Gastrocnemius medialis (tissue), 4 donors: Measurements from ENCODE around the gene ATP13A1.

ENCODE experiments used
- POLR2A ChIP-seq, 2 donors: fragments of 450-650 bp; IDR thresholded peaks; one replicate each; pipeline ENCODE4 v1.6.1; 2017; ENCODE audit warnings: antibody characterized with exemption in 2 of 2, mild to moderate bottlenecking in 2 of 2, moderate library complexity in 2 of 2
- TF ChIP-seq, protein P1 (sequence below), 5 experiments: fragments of 450-650 bp in 3 of 5; fragments of 200-600 bp in 2 of 5; sonication (generic) in 2 of 5; IDR thresholded peaks in 4 of 5; conservative IDR thresholded peaks in 1 of 5; 1 replicate in 4 of 5; 2 replicates in 1 of 5; pipeline ENCODE4 v1.5.1; 2016 to 2019; ENCODE audit warnings: antibody characterized with exemption in 5 of 5, mild to moderate bottlenecking in 3 of 5, moderate library complexity in 3 of 5

DNA sequence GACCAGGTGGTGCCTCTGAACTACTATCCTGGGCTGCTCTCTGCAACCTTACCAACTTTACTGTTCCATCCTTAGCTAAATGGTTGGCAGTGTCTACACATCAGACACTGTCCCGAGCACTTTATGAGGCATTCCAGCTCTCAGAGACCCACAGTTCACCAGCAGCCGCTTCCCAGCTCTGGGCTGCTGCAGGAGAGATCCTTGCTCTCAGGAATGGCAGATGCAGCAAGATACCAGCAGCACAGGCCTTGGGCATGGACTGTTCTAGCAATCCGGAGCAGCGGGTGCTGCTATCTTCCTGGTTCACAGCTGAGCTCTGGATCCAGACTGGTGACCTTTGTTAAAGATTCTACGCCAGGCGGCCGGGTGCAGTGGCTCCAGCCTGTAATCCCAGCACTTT, 32.1 kb downstream of the ATP13A1 start:
- TF ChIP-seq, protein P1, sequence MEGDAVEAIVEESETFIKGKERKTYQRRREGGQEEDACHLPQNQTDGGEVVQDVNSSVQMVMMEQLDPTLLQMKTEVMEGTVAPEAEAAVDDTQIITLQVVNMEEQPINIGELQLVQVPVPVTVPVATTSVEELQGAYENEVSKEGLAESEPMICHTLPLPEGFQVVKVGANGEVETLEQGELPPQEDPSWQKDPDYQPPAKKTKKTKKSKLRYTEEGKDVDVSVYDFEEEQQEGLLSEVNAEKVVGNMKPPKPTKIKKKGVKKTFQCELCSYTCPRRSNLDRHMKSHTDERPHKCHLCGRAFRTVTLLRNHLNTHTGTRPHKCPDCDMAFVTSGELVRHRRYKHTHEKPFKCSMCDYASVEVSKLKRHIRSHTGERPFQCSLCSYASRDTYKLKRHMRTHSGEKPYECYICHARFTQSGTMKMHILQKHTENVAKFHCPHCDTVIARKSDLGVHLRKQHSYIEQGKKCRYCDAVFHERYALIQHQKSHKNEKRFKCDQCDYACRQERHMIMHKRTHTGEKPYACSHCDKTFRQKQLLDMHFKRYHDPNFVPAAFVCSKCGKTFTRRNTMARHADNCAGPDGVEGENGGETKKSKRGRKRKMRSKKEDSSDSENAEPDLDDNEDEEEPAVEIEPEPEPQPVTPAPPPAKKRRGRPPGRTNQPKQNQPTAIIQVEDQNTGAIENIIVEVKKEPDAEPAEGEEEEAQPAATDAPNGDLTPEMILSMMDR (IDR thresholded peaks at IDR 0.05 in 4 of 5, conservative IDR thresholded peaks at IDR 0.05 in 1 of 5) = no peak
- TF ChIP-seq POLR2A (IDR thresholded peaks at IDR 0.05) = no peak
